HG03139 (cell line): Measurements from ENCODE around the gene PPP1R7.

ENCODE experiments used
- ATAC-seq: cut with Tn5 transposase; IDR thresholded peaks from one replicate; pipeline ENCODE4 v1.9.1; 2021; ENCODE audit not compliant: unreplicated experiment

PPP1R7 gene

DNA sequence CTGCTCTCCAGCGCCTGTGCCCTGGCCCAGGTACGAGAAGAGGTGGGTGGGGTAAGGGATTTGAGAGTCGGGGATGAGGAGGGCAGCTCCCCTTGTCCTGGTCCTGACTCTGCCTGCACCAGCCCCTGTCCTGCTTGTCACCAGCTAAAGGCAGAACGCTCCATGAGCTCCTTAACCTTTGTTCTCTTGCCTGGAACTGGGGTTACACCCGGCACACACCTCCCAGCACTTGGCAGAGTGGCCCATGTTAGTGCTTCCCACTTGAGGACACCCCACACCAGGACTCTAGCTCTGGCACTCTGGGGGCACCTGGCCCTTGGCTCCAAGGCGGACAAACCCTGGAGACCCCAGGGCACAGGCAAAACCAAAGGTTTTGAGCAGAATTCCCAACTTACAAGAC, 57.4 kb downstream of the PPP1R7 start:
- ATAC-seq = no peak

DNA sequence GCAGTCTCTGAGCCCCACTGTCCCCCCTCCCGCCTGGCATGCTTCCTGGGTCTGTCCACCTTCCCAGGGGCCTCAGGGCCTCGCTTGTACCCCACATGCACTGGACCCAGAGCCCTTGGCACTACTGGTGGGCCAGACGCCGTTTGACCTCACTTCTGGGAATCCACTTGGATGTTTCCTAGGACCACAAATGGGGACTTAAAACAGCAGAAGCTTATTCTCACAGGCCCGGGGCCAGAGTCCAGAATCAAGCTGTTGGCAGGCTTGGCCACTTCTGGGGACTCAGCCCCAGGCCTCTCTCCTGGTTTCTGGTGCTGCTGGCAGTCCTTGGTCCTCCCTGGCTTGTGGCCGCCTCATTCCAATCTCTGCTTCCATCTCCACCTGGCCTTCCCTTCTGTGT, 57.8 kb downstream of the PPP1R7 start:
- ATAC-seq = no peak

DNA sequence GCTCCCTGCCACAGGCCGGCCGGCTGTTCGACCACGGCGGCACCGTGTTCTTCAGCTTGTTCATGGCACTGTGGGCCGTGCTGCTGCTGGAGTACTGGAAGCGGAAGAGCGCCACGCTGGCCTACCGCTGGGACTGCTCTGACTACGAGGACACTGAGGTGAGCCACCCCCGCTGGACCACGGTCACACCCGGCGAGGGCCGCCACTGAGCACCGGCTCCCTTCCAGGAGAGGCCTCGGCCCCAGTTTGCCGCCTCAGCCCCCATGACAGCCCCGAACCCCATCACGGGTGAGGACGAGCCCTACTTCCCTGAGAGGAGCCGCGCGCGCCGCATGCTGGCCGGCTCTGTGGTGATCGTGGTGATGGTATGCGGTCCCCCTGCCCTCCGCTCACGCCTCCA, 59.0 kb downstream of the PPP1R7 start:
- no peak for ATAC-seq

DNA sequence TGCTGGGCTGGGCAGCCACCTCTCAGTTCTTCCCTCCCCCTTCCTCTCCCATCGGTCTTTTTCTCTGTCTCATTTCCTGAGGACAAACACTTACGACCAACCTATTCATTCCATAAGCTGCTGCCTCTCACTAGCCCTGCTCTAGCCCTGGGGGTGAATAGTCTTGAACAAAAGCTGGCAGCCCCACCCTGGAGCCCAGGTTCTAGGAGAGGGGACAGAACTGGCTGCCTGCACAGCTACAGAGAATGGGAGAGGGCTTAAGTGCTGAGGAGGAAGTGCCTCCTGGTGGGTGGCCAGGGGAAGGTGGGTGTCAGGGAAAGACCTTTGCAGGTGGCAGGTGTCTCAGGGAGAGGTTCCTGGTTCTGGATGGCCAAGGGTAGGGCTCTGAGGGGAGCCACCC, 61.0 kb downstream of the PPP1R7 start:
- ATAC-seq = no peak

DNA sequence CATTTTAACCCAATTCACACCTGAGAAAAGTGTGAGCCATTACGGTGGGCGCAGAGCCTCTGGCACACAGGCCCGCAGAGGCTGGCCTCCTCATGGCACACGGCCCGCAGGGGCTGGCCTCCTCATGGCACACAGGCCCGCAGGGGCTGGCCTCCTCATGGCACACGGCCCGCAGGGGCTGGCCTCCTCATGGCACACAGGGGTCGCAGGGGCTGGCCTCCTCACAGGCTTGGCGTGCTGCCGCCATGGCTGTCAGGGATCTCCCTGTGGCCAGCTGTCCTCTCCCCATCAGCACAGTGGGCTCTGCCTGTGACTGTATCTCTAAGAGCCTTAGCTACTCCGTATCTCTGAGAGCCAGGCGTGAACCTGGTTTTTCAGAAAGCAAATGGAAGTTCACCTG, 62.8 kb downstream of the PPP1R7 start:
- ATAC-seq = no peak

DNA sequence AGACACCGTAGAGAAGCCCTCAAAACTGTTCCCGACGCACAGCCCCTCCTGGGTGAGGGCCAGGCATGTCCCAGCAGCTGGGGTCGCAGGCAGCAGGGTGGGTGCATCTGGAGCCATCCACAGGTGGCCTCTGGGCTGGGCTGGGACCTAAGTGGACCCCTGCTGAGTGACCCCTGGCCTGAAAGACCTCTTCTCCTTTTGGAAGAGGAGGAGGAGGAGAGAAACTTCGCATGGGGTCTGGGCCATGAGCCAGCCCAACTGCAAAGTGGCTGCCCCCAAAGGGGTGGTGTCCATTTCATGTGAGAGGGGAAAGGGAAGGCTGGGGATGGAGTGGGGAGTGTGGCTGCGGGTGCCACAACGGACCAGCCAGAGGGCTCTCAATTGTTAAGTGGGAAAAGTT, 63.3 kb downstream of the PPP1R7 start:
- no peak for ATAC-seq

DNA sequence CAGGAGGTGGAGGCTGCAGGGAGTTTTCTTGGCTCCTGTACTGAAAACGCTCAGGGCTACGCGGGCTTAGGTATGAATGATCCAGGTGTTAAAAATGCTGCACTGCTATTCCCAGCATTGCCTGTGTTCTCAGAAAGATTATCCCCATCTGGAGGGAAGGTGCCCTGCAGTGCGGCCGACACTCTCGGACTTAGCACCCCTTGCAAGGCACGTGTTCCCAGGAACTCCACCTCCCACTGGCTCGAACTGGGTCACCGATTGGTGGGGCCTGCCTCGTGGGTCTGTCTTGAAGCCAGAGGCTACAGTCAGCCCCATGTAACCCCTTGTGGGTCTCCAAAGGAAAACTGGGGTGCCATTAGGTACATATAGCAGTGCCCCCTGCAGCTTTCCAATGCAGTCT, 63.9 kb downstream of the PPP1R7 start:
- ATAC-seq = no peak

DNA sequence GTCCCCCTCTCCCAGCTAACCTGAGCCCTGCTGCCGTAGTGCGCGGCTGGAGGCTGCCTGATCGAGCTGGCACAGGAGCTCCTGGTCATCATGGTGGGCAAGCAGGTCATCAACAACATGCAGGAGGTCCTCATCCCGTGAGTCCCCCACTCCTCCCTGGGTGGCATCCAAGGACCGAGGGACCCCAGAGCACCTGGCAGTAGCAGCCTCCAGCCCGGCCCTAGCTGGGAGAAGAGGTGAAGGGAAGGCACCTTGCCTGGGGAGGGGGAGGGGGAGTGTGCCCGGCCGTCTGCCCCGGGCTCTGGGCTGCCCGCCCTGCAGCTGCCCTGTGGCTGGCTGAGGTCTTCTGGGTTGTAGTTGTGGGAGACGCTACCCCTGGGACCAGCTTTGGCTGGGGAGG, 64.5 kb downstream of the PPP1R7 start:
- ATAC-seq = no peak

DNA sequence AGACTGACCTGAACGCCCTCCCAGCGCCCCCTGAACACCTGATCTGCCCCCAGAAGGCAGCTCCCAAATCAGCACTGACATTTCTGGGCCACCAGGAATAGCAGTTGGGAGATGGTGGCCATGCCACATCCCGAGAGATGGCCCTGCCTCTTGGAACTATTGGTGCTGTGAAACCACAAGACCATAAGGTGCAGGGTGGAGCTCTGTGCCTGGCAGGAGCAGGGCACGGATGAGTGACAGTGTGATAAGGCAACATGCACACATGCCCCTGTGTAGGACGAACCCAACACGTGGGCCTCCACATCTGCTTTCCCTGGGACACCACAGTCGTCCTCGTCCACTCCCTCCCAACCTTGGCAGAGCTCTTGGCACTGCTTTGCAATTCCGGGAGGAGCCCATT, 65.2 kb downstream of the PPP1R7 start:
- no peak for ATAC-seq

DNA sequence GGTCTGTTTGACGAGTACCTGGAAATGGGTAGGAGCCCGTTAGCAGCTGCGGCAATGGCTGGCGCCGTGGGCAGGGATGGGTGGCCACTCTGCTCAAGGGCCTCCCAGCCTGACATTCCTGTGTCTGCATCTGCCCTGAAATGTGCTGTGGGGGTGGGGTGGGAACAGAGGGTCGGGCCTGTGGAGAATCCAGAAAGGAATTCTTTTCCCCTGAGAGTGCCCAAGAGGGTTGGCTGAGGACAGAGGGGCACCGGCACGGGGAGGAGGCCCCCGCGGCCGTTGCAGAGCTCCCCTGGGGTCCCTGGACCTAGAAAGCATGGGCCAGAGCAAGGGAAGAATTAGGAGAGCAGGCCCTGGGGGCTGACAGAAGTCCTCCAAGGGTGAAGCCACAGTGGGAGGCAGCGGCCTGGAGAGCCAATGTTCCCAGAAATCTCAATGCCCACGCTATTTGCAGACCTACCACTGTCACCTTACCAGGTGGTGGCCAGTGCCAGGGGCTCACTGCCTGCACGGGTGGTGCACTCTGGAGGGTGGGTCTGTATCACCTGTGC, 66.0 kb downstream of the PPP1R7 start:
- no peak for ATAC-seq

DNA sequence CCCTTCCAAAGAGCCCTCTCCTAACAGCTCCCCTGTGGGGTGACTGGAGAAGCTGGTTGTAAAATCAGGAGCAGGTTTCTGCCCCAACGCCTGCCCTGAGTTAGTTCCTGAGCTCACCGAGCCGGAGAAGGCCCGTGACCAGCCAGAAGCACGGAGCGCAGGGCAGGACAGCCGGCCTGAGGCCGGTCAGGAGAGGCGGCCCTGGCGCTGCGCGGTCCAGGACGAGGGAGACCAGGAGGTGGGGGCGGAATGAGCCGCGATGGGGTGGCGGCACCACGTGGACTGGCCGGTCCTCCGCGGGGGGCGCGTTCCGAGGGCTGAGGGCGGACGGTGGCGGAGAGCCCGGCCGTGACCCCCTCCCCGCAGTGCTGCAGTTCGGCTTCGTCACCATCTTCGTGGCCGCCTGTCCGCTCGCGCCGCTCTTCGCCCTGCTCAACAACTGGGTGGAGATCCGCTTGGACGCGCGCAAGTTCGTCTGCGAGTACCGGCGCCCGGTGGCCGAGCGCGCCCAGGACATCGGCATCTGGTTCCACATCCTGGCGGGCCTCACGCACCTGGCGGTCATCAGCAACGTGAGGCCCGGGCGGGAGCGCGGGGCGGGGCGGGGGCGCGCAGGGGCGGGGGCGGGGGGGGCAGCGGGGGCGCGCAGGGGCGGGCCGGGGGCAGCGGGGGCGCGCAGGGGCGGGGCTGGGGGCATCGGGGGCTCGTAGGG, 67.2 kb downstream of the PPP1R7 start:
- ATAC-seq = no peak

DNA sequence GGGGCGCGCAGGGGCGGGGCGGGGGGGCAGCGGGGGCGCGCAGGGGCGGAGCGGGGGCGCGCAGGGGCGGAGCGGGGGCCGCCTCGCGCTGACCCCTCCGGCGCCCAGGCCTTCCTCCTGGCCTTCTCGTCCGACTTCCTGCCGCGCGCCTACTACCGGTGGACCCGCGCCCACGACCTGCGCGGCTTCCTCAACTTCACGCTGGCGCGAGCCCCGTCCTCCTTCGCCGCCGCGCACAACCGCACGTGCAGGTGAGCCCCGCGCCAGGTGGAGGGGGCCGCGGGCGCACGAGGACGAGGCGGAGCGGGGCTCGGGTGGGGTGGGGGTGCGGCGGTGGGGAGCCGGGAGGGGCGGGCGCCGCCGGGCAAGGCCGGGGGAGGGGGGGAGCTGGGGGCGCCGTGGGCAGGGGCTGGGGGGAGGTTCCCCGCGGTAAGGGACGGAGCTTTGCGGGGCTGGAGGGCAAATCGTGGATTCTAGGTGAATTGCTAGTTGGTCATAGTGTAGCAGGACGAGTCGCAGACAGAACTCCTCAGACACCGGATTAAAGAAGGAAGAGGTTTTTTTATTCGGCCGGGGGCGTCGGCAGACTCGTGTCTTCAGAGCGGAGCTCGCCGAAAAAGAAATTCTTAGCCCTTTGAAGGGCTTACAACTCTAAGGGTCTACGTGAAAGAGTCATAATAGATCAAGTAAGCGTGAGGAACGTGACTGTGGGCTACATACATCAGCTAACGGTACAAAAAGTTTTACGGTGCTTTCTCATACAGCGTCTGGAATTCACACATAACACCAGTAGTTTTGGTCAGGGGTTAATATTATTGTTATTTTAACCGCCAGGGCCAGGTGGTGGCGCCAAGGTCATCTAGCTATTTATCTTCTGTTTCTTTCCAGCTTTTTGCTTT, 68.1 kb downstream of the PPP1R7 start:
- ATAC-seq = no peak

DNA sequence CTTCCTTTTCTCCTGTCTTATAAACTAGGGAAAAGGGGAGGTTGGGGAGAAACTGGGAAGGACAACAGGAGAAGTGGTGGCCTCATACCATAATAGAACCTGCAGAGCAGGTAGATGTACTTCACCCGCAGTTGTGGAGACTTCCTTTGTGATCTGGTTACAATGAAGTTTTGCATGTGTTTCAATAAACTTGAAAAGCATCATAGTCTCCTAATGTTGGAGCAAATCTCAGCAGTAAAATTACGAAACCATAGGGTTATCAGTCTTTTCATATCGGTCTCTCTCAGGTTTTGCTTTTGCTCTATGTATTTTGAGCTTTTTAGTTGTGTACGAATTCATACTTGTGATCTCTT, 68.7 kb downstream of the PPP1R7 start:
- no peak for ATAC-seq

DNA sequence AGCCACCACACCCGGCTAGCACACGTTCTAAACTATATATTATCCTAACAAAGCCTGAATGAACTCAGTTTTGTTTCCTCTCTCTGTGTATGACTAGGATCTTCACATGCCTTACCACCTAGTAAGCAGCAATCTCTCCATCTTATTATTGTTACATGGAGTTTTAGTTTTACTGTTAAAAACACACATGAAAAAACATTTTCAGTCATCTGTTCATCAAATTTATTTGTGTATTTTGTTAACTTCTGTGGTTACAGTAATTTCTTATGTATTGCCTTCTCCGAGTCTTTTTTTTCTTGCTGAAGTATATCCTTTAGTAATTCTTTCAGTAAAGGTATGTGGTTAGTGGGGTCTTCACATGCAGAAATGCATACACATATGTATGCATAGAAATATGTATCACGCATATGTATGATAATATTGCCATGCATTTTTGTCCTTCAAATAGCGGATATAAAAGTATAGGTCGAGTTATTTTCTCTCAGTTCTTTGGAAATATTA, 69.6 kb downstream of the PPP1R7 start:
- ATAC-seq = no peak

DNA sequence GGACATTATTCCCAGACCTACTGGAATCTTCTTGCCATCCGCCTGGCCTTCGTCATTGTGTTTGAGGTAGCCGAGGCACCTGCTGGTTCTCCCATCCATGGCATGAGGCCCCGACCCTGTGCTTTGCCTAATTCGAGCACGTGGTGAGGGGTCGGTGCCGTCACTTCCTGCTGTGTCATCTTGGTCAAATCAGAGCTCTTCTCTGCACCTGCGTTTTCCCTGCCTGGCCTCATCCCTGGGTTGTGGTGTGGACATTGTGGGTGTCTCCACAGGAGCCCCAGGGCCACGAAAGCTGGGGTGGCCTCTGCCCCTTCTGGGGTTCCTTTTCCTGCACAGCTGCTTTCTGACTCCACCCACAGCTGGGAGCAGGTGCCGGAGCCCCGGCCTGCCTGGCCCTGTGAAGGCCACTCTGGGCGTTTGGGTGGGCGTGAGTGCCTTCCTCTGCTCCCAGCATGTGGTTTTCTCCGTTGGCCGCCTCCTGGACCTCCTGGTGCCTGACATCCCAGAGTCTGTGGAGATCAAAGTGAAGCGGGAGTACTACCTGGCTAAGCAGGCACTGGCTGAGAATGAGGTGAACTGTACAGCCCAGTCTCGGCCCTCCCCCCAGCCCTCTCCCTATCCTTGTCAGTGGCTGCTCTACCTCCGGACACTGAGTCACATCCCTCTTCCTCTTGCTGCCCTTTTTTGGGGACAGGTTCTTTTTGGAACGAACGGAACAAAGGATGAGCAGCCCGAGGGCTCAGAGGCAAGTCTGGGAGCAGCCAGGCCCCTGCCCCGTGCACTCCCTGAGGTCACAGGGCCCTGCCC, 73.1 kb downstream of the PPP1R7 start:
- no peak for ATAC-seq

DNA sequence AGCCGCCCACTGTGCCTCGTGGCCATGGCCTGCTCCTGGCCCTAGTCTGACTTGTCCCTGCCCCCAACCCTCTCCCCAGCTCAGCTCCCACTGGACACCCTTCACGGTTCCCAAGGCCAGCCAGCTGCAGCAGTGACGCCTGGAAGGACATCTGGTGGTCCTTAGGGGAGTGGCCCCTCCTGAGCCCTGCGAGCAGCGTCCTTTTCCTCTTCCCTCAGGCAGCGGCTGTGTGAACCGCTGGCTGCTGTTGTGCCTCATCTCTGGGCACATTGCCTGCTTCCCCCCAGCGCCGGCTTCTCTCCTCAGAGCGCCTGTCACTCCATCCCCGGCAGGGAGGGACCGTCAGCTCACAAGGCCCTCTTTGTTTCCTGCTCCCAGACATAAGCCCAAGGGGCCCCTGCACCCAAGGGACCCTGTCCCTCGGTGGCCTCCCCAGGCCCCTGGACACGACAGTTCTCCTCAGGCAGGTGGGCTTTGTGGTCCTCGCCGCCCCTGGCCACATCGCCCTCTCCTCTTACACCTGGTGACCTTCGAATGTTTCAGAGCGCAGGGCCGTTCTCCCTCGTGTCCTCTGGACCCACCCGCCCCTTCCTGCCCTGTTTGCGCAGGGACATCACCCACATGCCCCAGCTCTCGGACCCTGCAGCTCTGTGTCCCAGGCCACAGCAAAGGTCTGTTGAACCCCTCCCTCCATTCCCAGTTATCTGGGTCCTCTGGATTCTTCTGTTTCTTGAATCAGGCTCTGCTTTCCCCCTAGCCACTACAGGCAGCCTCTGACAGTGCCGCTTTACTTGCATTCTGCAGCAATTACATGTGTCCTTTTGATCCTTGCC, 74.0 kb downstream of the PPP1R7 start:
- ATAC-seq = no peak

DNA sequence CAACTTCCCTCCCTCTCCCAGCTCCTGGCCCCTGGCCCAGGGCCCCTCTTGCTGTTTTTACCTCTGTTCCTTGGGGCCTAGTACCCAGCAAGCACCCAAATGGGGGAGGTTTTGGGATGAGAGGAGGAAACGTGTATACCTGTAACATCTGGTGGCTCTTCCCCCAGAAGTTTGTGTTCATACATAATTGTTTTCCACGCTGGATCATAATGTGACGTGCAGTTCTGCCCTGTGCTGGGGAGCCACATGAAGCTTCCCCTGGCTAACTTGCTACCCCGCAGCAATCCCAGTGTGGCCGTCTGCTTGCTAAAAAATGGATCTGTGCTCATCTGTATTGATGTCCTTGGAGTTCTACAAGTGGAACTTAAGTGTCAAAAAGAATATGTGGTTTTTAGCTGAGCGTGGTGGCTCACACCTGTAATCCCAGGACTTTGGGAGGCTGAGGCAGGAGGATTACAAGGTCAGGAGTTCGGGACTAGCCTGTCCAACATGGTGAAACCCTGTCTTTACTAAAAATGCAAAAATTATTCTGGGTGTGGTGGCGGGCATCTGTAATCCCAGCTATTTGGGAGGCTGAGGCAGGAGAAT, 74.7 kb downstream of the PPP1R7 start:
- no peak for ATAC-seq

DNA sequence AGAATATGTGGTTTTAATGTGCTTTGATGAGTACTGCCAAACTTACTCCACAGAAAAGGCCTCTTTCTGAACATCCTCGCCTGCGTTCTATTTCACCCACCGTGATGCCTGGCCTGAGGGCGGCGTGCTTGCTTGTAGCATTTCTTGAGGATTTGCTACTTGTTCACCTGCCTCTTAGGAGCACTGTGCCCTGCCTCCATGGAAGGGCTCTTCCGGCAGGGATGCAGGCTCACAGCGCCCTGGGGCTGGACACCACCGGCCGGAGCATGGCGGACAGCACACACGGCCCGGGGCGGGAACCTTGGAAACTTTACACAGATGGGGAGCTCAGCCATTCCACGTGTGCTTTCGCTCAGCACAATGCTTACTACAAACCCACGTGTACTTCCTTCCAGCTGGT, 75.3 kb downstream of the PPP1R7 start:
- no peak for ATAC-seq

DNA sequence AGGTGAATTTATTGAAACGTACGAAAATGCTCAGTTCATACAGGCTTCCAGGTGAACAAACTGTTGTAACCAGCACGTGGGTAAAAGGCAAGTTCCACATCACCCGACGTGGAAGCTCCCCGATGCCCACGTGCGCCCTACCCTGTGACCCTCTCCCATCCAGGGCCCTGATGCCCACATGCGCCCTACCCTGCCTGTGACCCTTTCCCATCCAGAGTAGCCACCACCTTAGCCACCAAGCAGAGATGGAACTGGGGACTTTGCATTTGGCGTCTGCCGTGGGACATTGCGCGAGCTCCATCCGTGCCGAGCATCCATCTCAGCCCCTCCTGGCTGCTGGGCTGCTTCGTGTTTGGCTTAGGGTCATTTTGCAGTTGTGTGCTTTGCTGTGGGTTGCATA, 75.7 kb downstream of the PPP1R7 start:
- no peak for ATAC-seq
